SU-DHL-6 (cell line): ENCODE data around the gene ADAM21.

Experiments
- CTCF ChIP-seq: fragments of 200-600 bp; sonication (generic); IDR thresholded peaks from one replicate; pipeline ENCODE4 v1.5.1; 2017; ENCODE audit warnings: antibody characterized with exemption, mild to moderate bottlenecking, low read length, moderate library complexity; ENCODE audit not compliant: insufficient read depth, poor library complexity, severe bottlenecking
- EZH2phosphoT487 ChIP-seq: fragments of 200-600 bp; sonication (generic), shearing (Covaris generic); conservative IDR thresholded peaks from 2 replicates; pipeline ENCODE4 v1.6.1; 2018; ENCODE audit warnings: mild to moderate bottlenecking, antibody characterized with exemption, low read length, moderate library complexity, mixed read lengths

- TF ChIP-seq CTCF (no peak), EZH2phosphoT487 (no peak)
Measured at GRCh38 chr14:70498191-70498590, 46.2 kb downstream of the ADAM21 start.
